Left ventricle myocardium inferior (tissue), 1 donor: ENCODE data around the gene FITM2. TPM values are rescaled to one million over a fixed set of nuclear protein-coding genes. Genes with fewer than 3 reads are reported as not detected.
"Not testable (repeated sequence)": the region's sequence is repeated elsewhere in the genome, so short reads cannot be mapped to it uniquely, and the experiment has no call there.

Source experiments
- DNase-seq: peaks from one replicate; pipeline ENCODE4 v3.0.0-alpha.2; 2020
- H3K27ac ChIP-seq: fragments of 200-600 bp; replicated peaks from 2 replicates; pipeline ENCODE4 v1.8.0; 2021
- H3K27me3 ChIP-seq: fragments of 200-600 bp; 2 replicates; pipeline ENCODE4 v1.8.0; 2021; ENCODE audit warnings: low read depth
- H3K36me3 ChIP-seq: fragments of 200-600 bp; 2 replicates; pipeline ENCODE4 v1.8.0; 2021
- H3K4me1 ChIP-seq: fragments of 200-600 bp; 2 replicates; pipeline ENCODE4 v1.8.0; 2021
- H3K4me3 ChIP-seq: fragments of 200-600 bp; 2 replicates; pipeline ENCODE4 v1.8.0; 2021; ENCODE audit warnings: mild to moderate bottlenecking, moderate library complexity
- H3K9me3 ChIP-seq: fragments of 200-600 bp; replicated peaks from 2 replicates; pipeline ENCODE4 v1.8.0; 2021
- intact Hi-C: fragments of 100-400 bp; cut with micrococcal nuclease; formaldehyde crosslinking; loops from one replicate; pipeline ENCODE4 v1.11.0; 2022
- total RNA-seq: library from RNA; stranded (reverse); fragmentation: NEBNext Ultra II Directional; extraction: Animal tissue kit (Norgen Biotek cat#: 25700); gene quantifications from one replicate; pipeline ENCODE4 v1.2.1, GENCODE V29; 2021
- TF ChIP-seq, protein P1 (sequence below): fragments of 200-600 bp; IDR thresholded peaks from 2 replicates; pipeline ENCODE4 v1.8.0; 2021; ENCODE audit warnings: antibody characterized with exemption, mild to moderate bottlenecking, borderline replicate concordance
- donor health status: DM: no; HTN: yes; CAD: no; lungs with severe emphysema.

The FITM2 gene
- total RNA-seq, 1 donor from 2014 or later = 160 TPM

DNA sequence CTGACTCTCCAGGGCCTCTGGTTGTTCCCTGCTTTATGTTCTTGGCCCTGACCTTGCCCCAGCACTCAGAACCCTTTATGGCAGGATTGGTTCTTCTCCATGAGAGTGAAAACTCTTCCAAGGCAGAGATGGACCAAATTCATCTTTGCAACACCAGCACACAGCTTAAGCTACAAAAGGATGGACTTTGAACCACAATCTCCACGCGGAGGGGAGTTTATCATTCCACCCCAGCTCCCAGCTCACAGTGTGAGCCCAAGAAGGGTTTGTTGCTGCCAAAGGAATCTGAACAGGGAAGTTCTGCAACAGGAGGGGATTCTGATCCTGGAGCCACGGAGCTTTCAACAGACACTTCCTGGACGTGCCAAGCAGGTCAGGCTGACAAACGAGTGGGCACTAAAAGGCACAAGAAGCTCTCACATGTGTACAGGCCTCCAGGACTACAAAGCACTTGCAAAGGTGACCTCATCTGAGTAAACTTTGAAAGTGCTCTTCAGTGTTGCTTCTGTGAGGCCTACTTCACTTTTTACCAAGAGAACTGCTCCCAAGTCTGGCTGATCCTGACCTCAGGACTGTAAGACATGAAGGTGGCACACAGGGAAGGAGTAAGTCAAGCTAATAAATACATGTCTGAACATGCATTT is 8.9 kb downstream of the FITM2 start:
- intact Hi-C loops = no loop called here
- no peaks in the 10 kb centered on the region for H3K9me3 ChIP-seq
- H3K4me3 ChIP-seq = no peak overlapping the region
- DNase-seq = peak; percentile 38
- H3K4me1 ChIP-seq = peaks cover 79% of the 10 kb centered on the region
- TF ChIP-seq, protein P1, sequence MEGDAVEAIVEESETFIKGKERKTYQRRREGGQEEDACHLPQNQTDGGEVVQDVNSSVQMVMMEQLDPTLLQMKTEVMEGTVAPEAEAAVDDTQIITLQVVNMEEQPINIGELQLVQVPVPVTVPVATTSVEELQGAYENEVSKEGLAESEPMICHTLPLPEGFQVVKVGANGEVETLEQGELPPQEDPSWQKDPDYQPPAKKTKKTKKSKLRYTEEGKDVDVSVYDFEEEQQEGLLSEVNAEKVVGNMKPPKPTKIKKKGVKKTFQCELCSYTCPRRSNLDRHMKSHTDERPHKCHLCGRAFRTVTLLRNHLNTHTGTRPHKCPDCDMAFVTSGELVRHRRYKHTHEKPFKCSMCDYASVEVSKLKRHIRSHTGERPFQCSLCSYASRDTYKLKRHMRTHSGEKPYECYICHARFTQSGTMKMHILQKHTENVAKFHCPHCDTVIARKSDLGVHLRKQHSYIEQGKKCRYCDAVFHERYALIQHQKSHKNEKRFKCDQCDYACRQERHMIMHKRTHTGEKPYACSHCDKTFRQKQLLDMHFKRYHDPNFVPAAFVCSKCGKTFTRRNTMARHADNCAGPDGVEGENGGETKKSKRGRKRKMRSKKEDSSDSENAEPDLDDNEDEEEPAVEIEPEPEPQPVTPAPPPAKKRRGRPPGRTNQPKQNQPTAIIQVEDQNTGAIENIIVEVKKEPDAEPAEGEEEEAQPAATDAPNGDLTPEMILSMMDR = no peak
- H3K27me3 ChIP-seq = no peaks in the 10 kb centered on the region
- H3K36me3 ChIP-seq = peaks cover 18% of the 10 kb centered on the region
- peak overlapping the region; percentile 91 for H3K27ac ChIP-seq

GRCh38 chr20:44301285-44301684 is 9.7 kb downstream of the FITM2 start:
- peak overlapping the region; percentile 91 for H3K27ac ChIP-seq
- DNase-seq = no peak
- intact Hi-C loops = no loop called here
- no peaks in the 10 kb centered on the region for H3K9me3 ChIP-seq
- peaks cover 79% of the 10 kb centered on the region for H3K4me1 ChIP-seq
- H3K27me3 ChIP-seq = no peaks in the 10 kb centered on the region
- TF ChIP-seq, protein P1 = no peak
- H3K36me3 ChIP-seq = peaks cover 12% of the 10 kb centered on the region
- H3K4me3 ChIP-seq = no peak overlapping the region

DNA sequence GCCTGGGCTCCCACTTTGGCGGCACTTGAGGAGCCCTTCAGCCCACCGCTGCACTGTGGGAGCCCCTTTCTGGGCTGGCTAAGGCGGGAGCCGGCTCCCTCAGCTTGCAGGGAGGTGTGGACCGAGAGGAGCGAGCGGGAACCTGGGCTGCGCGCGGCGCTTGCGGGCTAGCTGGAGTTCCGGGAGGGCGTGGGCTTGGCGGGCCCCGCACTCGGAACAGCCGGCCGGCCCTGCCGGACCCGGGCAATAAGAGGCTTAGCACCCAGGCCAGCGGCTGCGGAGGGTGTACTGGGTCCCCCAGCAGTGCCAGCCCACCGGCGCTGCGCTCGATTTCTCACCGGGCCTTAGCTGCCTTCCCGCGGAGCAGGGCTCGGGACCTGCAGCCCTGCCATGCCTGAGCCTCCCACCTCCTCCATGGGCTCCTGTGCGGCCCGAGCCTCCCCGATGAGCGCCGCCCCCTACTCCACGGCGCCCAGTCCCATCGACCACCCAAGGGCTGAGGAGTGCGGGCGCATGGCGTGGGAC is 11.9 kb downstream of the FITM2 start:
- H3K4me1 ChIP-seq = peaks cover 74% of the 10 kb centered on the region
- H3K4me3 ChIP-seq, intact Hi-C loops, H3K27ac ChIP-seq, H3K36me3 ChIP-seq, H3K27me3 ChIP-seq, DNase-seq, H3K9me3 ChIP-seq: not testable (repeated sequence)

- Histone ChIP-seq H3K9me3 (no peaks in the 10 kb centered on the region), H3K27ac (no peak overlapping the region), H3K4me1 (peaks cover 60% of the 10 kb centered on the region), H3K4me3 (no peak overlapping the region), H3K27me3 (no peaks in the 10 kb centered on the region), H3K36me3 (no peaks in the 10 kb centered on the region)
- DNase-seq = no peak
- TF ChIP-seq, protein P1 = no peak
- intact Hi-C loops = no loop called here
Measured at GRCh38 chr20:44297721-44298120, 13.3 kb downstream of the FITM2 start.

DNA sequence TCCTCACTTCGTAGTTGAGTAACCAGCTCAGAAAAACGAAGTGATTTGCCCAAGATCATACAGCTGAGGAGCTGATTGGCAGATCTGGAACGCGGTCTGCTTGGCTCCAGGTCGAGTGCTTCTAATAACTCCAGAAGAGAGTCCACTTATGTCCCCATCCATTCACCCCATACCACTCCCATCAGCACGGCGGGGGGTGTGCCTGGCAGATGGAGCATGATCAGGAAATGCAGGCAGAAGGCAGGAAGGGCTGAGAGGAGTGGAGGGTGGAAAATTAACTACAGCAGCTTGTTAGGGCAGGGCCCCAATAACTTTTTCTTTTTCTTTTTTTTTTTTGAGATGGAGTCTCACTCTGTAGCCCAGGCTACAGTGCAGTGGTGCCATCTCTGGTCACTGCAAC is 15.0 kb downstream of the FITM2 start:
- H3K27me3 ChIP-seq = no peaks in the 10 kb centered on the region
- peak; percentile 37 for DNase-seq
- H3K4me3 ChIP-seq = no peak overlapping the region
- intact Hi-C loops = no loop called here
- H3K27ac ChIP-seq = peak overlapping the region; percentile 32
- no peaks in the 10 kb centered on the region for H3K36me3 ChIP-seq
- H3K9me3 ChIP-seq = no peaks in the 10 kb centered on the region
- H3K4me1 ChIP-seq = peaks cover 43% of the 10 kb centered on the region
- TF ChIP-seq, protein P1 = no peak

GRCh38 chr20:44291754-44292153 is 19.2 kb downstream of the FITM2 start:
- H3K36me3 ChIP-seq = no peaks in the 10 kb centered on the region
- no peaks in the 10 kb centered on the region for H3K9me3 ChIP-seq
- no peak overlapping the region for H3K4me3 ChIP-seq
- intact Hi-C loops = no loop called here
- H3K4me1 ChIP-seq = peaks cover 53% of the 10 kb centered on the region
- H3K27ac ChIP-seq = no peak overlapping the region
- H3K27me3 ChIP-seq = no peaks in the 10 kb centered on the region
- TF ChIP-seq, protein P1 = no peak
- DNase-seq = no peak
